GM18502 (cell line): ENCODE results near the gene ZMIZ1.
A peak's percentile ranks its signal among the peaks of the same experiment; 100 is the strongest.

Experiments used
- ATAC-seq: cut with Tn5 transposase; IDR thresholded peaks from one replicate; pipeline ENCODE4 v1.9.1; 2021; ENCODE audit warnings: mild to moderate bottlenecking; ENCODE audit not compliant: unreplicated experiment, poor library complexity

The ZMIZ1 gene

DNA sequence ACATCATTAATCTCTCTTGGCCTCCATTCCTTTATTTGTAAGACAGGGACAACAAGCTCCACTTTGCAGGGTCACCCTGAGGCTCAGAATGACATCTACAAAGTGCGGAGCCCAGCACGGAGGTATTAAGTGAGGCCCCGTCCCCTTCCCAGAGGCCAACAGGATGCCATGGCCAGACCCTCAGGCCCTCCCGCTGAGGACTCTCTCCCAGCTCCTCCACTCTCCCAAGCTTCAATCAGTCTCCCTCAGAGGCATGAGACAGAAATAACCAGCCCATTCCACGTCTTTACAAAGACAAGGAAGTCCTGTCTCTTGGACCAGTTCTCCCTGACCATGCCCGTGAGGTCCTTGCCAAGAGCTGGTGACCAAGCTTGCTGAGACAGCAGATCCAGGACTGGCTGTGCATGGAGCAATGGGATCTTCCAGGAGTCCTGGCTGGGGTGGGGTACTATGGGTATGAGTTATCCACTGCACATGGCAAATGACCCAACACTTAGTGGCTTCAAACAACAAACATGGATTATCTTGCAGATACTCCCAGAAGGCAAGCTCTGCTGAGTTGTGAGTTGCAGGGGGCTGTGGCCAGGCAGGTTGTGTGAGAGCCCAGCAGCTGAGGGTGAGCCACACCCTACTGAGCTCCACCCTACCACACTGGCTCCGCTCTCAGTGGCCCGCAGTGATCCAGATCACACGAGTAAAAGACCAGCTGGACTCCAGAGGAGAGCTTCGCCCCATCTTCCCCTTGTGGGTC is 274.2 kb downstream of the ZMIZ1 start:
- ATAC-seq, result no peak

GRCh38 chr10:79344502-79345195 is 275.9 kb downstream of the ZMIZ1 start:
- ATAC-seq, result no peak

DNA sequence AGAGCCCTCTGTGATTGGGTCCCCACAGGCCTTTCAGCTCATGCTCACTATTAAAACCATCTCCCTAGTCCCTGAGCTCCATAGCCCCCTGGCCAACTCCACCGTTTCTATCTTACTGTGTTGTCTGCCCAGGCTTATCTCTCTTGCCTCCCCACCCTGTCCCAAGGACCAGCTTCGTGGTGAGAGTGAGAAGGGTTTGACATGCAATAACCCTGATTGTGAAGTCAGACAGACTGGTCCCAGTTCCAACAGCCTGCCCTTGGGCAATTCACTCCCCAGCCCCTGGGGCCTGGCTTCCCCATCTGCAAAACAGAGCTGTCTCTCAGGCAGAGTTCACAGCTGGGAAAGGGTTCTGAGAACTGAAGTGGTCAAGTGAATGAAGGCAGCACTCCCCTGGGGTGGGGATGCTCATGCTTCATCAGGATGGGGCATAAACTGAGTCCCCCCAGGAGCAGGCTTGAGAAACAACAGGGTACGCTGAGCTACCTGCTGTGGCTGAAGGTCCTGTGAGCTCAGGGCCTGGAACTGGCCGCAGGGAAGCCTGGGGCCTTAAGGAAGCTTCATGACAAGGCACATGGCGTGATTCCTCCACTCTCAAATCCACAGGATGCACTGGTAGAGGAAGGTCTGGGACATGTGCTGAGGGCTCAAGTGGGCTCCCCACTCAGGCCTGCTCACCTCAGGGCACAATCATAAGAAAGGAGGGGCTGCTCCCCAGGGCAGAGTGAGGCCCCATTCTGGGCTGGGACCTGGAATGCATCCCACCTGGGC is 276.7 kb downstream of the ZMIZ1 start:
- no peak for ATAC-seq

- no peak for ATAC-seq
These were observed 277.2 kb downstream of the ZMIZ1 start for GRCh38 chr10:79346012-79346340.

GRCh38 chr10:79346388-79347225 is 277.8 kb downstream of the ZMIZ1 start:
- no peak for ATAC-seq

DNA sequence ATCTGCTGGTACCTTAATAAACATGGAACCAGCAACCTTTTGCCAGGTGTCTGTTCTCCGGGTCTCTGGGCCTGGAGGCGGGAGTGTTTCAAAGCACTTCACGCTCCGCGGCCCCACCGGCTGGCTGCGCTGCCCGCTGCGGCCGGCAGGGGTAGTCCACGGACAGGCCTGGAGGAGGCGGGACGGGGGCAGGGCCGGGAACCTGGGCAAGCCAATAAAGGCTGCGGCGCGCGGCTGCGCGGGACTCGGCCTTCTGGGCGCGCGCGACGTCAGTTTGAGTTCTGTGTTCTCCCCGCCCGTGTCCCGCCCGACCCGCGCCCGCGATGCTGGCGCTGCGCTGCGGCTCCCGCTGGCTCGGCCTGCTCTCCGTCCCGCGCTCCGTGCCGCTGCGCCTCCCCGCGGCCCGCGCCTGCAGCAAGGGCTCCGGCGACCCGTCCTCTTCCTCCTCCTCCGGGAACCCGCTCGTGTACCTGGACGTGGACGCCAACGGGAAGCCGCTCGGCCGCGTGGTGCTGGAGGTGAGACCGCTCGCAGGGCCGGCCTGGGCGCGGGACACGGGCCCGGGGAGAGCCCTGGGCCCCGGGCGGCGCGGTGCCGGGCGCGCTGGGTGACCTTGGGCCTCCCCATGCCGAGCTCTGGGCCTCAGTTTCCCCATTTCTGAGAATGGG is 278.6 kb downstream of the ZMIZ1 start, which contains the start of gene PPIF:
PPIF (plus strand) TSS at position 244 of the 668 bp plus-strand sequence; CDS start at position 324, 80 bp downstream.
- peak; percentile 84 for ATAC-seq

- ATAC-seq, result peak; percentile 73
These were observed 279.3 kb downstream of the ZMIZ1 start for GRCh38 chr10:79347894-79348639.

DNA sequence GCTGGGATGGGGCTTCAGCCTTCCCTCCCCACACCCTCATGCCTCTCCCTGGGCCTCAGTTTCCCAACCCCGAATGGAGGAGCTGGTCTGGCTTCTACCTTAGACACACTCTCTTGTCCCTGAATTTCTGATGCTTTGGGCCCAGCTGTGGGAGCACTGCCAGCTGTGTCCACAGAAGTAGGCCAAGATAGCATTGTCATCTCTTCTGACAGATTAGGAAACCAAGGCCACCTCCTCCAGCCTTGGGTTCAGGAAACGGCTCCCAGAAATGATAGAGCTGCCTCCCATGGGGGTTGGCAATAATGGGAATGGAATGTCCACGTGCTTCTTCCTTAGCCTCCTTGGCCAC is 279.8 kb downstream of the ZMIZ1 start:
- ATAC-seq, result no peak

- no peak for ATAC-seq
These were observed 280.3 kb downstream of the ZMIZ1 start for GRCh38 chr10:79349072-79349491.

DNA sequence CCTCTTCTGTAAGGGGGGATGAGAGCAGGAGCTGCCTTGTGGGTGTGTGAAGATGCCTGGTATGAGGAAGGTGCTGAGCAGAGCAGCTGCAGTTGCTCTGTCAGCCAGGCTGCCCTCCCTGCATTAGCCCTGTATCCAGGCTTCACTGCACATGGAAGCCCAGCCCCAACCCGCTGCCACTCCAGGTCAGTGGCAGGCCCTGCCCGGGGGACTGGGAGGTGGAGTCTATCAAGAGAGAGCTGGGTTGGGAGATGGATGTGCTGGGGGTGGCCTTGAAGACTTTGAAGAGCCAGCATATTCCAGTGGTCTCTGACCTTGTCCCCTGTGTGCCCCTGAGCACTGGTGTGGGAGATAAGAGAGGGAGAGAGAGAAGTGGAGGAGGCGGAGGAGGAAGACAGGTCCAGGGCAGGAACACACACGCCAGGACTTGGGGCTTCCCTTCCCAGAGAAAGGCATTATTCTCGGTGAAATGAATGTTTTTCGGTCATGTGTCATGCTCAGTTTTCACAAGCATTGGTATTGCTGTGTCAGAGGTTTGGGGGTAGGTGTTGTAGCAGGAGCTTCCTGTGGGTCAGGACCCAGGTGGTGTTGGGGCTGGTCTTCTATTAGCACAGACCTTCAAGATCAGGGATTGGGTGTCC is 281.1 kb downstream of the ZMIZ1 start:
- no peak for ATAC-seq

- ATAC-seq, result no peak
These were observed 281.8 kb downstream of the ZMIZ1 start for GRCh38 chr10:79350407-79351154.

- ATAC-seq, result no peak
These were observed 282.6 kb downstream of the ZMIZ1 start for GRCh38 chr10:79351332-79351731.

- no peak for ATAC-seq
These were observed 283.5 kb downstream of the ZMIZ1 start for GRCh38 chr10:79352035-79352877.

GRCh38 chr10:79353000-79353406 is 284.2 kb downstream of the ZMIZ1 start:
- no peak for ATAC-seq

GRCh38 chr10:79353726-79354125 is 285.0 kb downstream of the ZMIZ1 start:
- no peak for ATAC-seq

- peak; percentile 38 for ATAC-seq
These were observed 285.4 kb downstream of the ZMIZ1 start for GRCh38 chr10:79354141-79354540.

- ATAC-seq, result no peak
These were observed 285.8 kb downstream of the ZMIZ1 start for GRCh38 chr10:79354615-79355014.
